ENCODE measurements around the gene CLASP1. TPM values are rescaled to one million over a fixed set of nuclear protein-coding genes. Genes with fewer than 3 reads are reported as not detected.

The CLASP1 gene
- total and polyA plus RNA-seq, 2 of the 8 experiments (the other 6 are each of a cell fraction or from before 2014, with no cell fraction given) = 7.3 to 53.9 TPM

GRCh38 chr2:121491518-121491917, 157.7 kb downstream of the CLASP1 start:
- Histone ChIP-seq H3K4me3 (ENCODE audit: extremely low read depth in 1 of 4, insufficient read depth in 2 of 4, low read depth in 3 of 4, low read length in 4 of 4) (no peak overlapping the region), H3K4me2 (ENCODE audit: insufficient read depth in 1 of 2, low read depth in 2 of 2, low read length in 2 of 2) (no peak overlapping the region), H3K18ac (ENCODE audit: extremely low read depth, low read length) (no peak overlapping the region), H3K4ac (replicated peaks; ENCODE audit: insufficient read length, low read depth, low read length) (no peak overlapping the region), H2BK5ac (ENCODE audit: low read depth, low read length) (no peak overlapping the region), H3K79me1 (ENCODE audit: low read depth, low read length) (no peaks in the 10 kb centered on the region; the same call in 1 of the 2 replicates), H2BK12ac (ENCODE audit: low read depth, low read length) (no peak overlapping the region), H2BK120ac (replicated peaks; ENCODE audit: low read depth, low read length) (no peak overlapping the region), H4K91ac (replicated peaks; ENCODE audit: insufficient read length, low read length) (no peak overlapping the region), H3K4me1 (replicated peaks in 1 of 4; ENCODE audit: control insufficient read depth in 3 of 4, insufficient read depth in 4 of 4, low read length in 3 of 4) (peaks cover 0 to 5% (median 4%) of the 10 kb centered on the region in 4 experiments; a peak in 4 of 7 replicates), H3K9ac (replicated peaks in 1 of 4; ENCODE audit: extremely low read depth in 1 of 4, low read depth in 3 of 4, low read length in 3 of 4) (no peak overlapping the region), H2BK15ac (ENCODE audit: low read length) (no peak overlapping the region), H3K14ac (ENCODE audit: insufficient read length) (no peak overlapping the region), H3K27ac (ENCODE audit: low read depth, low read length) (no peak overlapping the region), H2AFZ (ENCODE audit: low read length) (no peak overlapping the region), H2AK5ac (ENCODE audit: low read depth, low read length) (no peak overlapping the region), H3K27me3 (replicated peaks in 1 of 4; ENCODE audit: control insufficient read depth in 3 of 4, extremely low read depth in 1 of 4, insufficient read depth in 3 of 4, low read length in 3 of 4) (no peaks in the 10 kb centered on the region), H4K5ac (ENCODE audit: insufficient read length, low read depth, low read length) (no peak overlapping the region), H4K20me1 (replicated peaks in 1 of 2; ENCODE audit: control insufficient read depth in 1 of 2, insufficient read depth in 2 of 2, low read length in 2 of 2) (peaks cover 2% of the 10 kb centered on the region in 2 experiments), H3K9me3 (ENCODE audit: insufficient read depth in 2 of 2, low read depth in 1 of 2, low read length in 1 of 2) (no peaks in the 10 kb centered on the region), H3K23me2 (ENCODE audit: low read depth, low read length) (no peaks in the 10 kb centered on the region), H3K79me2 (ENCODE audit: control insufficient read depth in 1 of 2, insufficient read depth in 2 of 2, low read length in 2 of 2) (peaks cover 0 to 27% of the 10 kb centered on the region in 2 experiments; a peak in 2 of 4 replicates), H3K36me3 (ENCODE audit: control insufficient read depth in 2 of 4, insufficient read depth in 4 of 4, low read length in 3 of 4) (peaks cover 0 to 2% (median 0%) of the 10 kb centered on the region in 4 experiments; a peak in 1 of 8 replicates), H3K23ac (ENCODE audit: insufficient read length) (no peak overlapping the region), H2BK20ac (ENCODE audit: low read length) (no peak overlapping the region), H3K56ac (replicated peaks; ENCODE audit: insufficient read length, low read depth, low read length) (no peak overlapping the region), H4K8ac (ENCODE audit: extremely low read depth, insufficient read depth, low read length) (no peak overlapping the region)
- no peak for FAIRE-seq
- 86% methylated on average over 4 of the region's 4 CpGs; no CpG with 5 or more reads in 1 of the 2 experiments for WGBS, 2 experiments (ENCODE audit: extremely low coverage in 1 of 2, insufficient coverage in 1 of 2, insufficient read length in 1 of 2, insufficient replicate concordance in 2 of 2, low coverage in 1 of 2, low lambda C conversion rate in 2 of 2, missing lambda C conversion rate in 1 of 2)
- ChIA-PET POLR2A (ENCODE audit: partially characterized antibody) (interaction anchor here (1.1 kb wide), 1 partner anchor 20 kb away, joined by 3 read pairs; no protein-coding TSS in a partner anchor), CTCF (ENCODE audit: partially characterized antibody) (no interaction called here)
- no peak for DNase-seq (ENCODE audit: low read depth in 1 of 2, low spot score in 2 of 2)
- TF ChIP-seq USF2 (IDR thresholded peaks at IDR 0.05; ENCODE audit: low read length) = no peak
- no peak for TF ChIP-seq NANOG (IDR thresholded peaks at IDR 0.05; ENCODE audit: insufficient read depth, low read depth, low read length, poor library complexity, severe bottlenecking)
- TF ChIP-seq CTCF (IDR thresholded peaks at IDR 0.05; ENCODE audit: control extremely low read depth in 1 of 3, insufficient read depth in 1 of 3, low read depth in 1 of 3, low read length in 3 of 3) = no peak
- TF ChIP-seq ASH2L (IDR thresholded peaks at IDR 0.05; ENCODE audit: low read length) = no peak
- TF ChIP-seq TAF7 (optimal IDR thresholded peaks at IDR 0.05; ENCODE audit: borderline replicate concordance, low read depth, low read length) = no peak
- no peak for TF ChIP-seq TCF12 (IDR thresholded peaks at IDR 0.05; ENCODE audit: low read depth, low read length)
- no peak for TF ChIP-seq GABPA (IDR thresholded peaks at IDR 0.05; ENCODE audit: borderline replicate concordance, insufficient read depth, low read length)
- TF ChIP-seq TAF1 (IDR thresholded peaks at IDR 0.05; ENCODE audit: low read depth, low read length) = no peak
- TF ChIP-seq E2F6 (IDR thresholded peaks at IDR 0.05) = no peak

Data from H1 (cell line).